Psoas muscle (tissue), 8 donors: ENCODE results near the gene PGPEP1. TPM values are rescaled to one million over a fixed set of nuclear protein-coding genes. Genes with fewer than 3 reads are reported as not detected.

Source experiments
- ATAC-seq, 4 donors: fragments of 200-7000 bp; cut with Tn5 transposase; one replicate each; pipeline ENCODE4 v1.9.1; 2020; ENCODE audit warnings: moderate library complexity in 3 of 4, mild to moderate bottlenecking in 2 of 4
- DNase-seq, 2 donors: peaks; one replicate each; pipeline ENCODE4 v3.0.0-alpha.2; 2020
- H3K27ac ChIP-seq: fragments of 200-600 bp; one replicate; pipeline ENCODE4 v1.8.0; 2022
- H3K27me3 ChIP-seq, 3 donors: fragments of 200-600 bp in 1 of 3; one replicate each; pipeline versions ENCODE4 v1.6.1 to v1.8.0; 2013 to 2022; ENCODE audit warnings: low read length in 2 of 3, mild to moderate bottlenecking in 2 of 3, moderate library complexity in 1 of 3; ENCODE audit not compliant: insufficient read depth in 3 of 3
- H3K36me3 ChIP-seq, 2 donors: fragments of 200-600 bp in 1 of 2; one replicate each; pipeline versions ENCODE4 v1.6.1 to v1.8.0; 2013 to 2022; ENCODE audit warnings: low read depth in 1 of 2, mild to moderate bottlenecking in 1 of 2, moderate library complexity in 1 of 2; ENCODE audit not compliant: insufficient read depth in 1 of 2
- H3K4me1 ChIP-seq: fragments of 200-600 bp; one replicate; pipeline ENCODE4 v1.8.0; 2022
- H3K4me3 ChIP-seq: fragments of 200-600 bp; one replicate; pipeline ENCODE4 v1.8.0; 2022; ENCODE audit warnings: mild to moderate bottlenecking
- H3K9me3 ChIP-seq: fragments of 200-600 bp; one replicate; pipeline ENCODE4 v1.8.0; 2022
- WGBS, 3 donors: extraction: QIAGEN DNeasy Blood & Tissue Kit; methylation state at CpG; one replicate each; pipeline versions ENCODE4 v1.1.6 to v1.1.7; 2013; 5-methylcytosine and 5-hydroxymethylcytosine counted together
- intact Hi-C, 2 donors: fragments of 100-400 bp; cut with DNase I; formaldehyde crosslinking; loops; one replicate each; pipeline versions ENCODE4 v1.11.0 to v1.14.2; 2022
- polyA plus RNA-seq, 3 donors: library from polyadenylated mRNA; stranded (reverse); fragments of 200-250 nt; gene quantifications; one replicate each; pipeline ENCODE4 v1.2.3, GENCODE V29; 2013
- total RNA-seq, 4 donors: library from RNA; stranded (reverse); fragmentation: NEBNext Ultra II Directional in 2 of 4; extraction: Animal tissue kit (Norgen Biotek cat#: 25700) in 2 of 4; gene quantifications; one replicate each; pipeline versions ENCODE4 v1.2.1 to v1.2.4, GENCODE V29; 2021 to 2023
- TF ChIP-seq, protein P1 (sequence below): fragments of 200-600 bp; IDR thresholded peaks from one replicate; pipeline ENCODE4 v1.8.0; 2022; ENCODE audit warnings: antibody characterized with exemption
- donor health status: healthy with polysubstance abuse.
- donor health status: DM: no; HTN: no; CAD: no; lungs with moderate emphysema.
- donor health status: Bipolar disorder and iron deficiency.
- donor health status: healthy.
- donor health status: DM: yes; HTN: yes; CAD: no.
- donor health status: DM: no; HTN: no; CAD: no.
- donor health status: DM: no; HTN: no; CAD: no.
- donor health status: DM: yes; HTN: yes; CAD: no.

PGPEP1 gene
- total and polyA plus RNA-seq, 7 donors, result 8.0 to 47.8 (median 18.3) TPM

DNA sequence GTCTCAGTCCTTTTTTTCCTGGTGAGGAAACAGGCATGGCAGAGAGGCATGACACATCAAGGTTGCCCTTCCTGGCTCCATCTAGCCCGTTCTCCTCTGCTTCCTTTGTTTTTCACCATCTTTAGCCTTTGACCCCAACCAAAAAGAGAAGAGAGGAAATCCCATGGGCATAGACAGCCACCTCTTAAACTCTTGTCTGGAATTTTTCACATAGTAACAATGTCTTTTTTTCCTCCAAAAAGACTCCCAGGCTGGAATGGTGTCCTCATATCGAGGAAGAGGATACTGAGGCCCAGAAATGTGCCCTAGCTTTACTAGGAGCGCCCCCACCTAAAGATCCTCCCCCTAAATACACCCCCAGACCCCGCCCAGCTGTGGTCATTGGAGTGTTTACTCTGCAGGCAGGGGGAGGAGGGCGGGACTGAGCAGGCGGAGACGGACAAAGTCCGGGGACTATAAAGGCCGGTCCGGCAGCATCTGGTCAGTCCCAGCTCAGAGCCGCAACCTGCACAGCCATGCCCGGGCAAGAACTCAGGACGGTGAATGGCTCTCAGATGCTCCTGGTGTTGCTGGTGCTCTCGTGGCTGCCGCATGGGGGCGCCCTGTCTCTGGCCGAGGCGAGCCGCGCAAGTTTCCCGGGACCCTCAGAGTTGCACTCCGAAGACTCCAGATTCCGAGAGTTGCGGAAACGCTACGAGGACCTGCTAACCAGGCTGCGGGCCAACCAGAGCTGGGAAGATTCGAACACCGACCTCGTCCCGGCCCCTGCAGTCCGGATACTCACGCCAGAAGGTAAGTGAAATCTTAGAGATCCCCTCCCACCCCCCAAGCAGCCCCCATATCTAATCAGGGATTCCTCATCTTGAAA lies 45.5 kb downstream of the PGPEP1 start, which contains the start of gene GDF15:
TSS of gene GDF15 (plus strand) at position 484 of the 868 bp plus-strand sequence. CDS start at position 516, 32 bp downstream.
- TF ChIP-seq, protein P1, sequence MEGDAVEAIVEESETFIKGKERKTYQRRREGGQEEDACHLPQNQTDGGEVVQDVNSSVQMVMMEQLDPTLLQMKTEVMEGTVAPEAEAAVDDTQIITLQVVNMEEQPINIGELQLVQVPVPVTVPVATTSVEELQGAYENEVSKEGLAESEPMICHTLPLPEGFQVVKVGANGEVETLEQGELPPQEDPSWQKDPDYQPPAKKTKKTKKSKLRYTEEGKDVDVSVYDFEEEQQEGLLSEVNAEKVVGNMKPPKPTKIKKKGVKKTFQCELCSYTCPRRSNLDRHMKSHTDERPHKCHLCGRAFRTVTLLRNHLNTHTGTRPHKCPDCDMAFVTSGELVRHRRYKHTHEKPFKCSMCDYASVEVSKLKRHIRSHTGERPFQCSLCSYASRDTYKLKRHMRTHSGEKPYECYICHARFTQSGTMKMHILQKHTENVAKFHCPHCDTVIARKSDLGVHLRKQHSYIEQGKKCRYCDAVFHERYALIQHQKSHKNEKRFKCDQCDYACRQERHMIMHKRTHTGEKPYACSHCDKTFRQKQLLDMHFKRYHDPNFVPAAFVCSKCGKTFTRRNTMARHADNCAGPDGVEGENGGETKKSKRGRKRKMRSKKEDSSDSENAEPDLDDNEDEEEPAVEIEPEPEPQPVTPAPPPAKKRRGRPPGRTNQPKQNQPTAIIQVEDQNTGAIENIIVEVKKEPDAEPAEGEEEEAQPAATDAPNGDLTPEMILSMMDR, result peak; percentile 28
- intact Hi-C loops, result no loop called here
- Histone ChIP-seq H3K27ac (no peak within 1 kb of the TSS), H3K36me3 (no peaks in the 10 kb centered on the region), H3K4me1 (peaks cover 8% of the 10 kb centered on the region), H3K27me3 (peaks cover 0 to 6% (median 3%) of the 10 kb centered on the region in 3 donors), H3K4me3 (peak within 1 kb of the TSS; percentile 59), H3K9me3 (no peaks in the 10 kb centered on the region)
- ATAC-seq (peak; percentile 15 to 34 (median 24)), DNase-seq (peak; percentile 59 to 67)
- WGBS, 3 donors, result 31 to 43% (median 32%) methylated on average over 33 of the region's 33 CpGs

- peak overlapping the region; percentile 59 for H3K4me3 ChIP-seq
- intact Hi-C loops, result no loop called here
Measured at GRCh38 chr19:18386543-18387271, 46.3 kb downstream of the PGPEP1 start.

GRCh38 chr19:18388100-18388959 lies 47.9 kb downstream of the PGPEP1 start:
- TF ChIP-seq, protein P1, result peak; percentile 100
- H3K27ac ChIP-seq, result peak overlapping the region; percentile 50
- WGBS, 3 donors, result 7 to 9% (median 9%) methylated on average over 75 to 86 of the region's 86 CpGs
- H3K27me3 ChIP-seq, result peaks cover 0 to 6% (median 3%) of the 10 kb centered on the region in 3 donors
- no peaks in the 10 kb centered on the region for H3K36me3 ChIP-seq
- ATAC-seq, result peak; percentile 91 to 94 (median 92)
- intact Hi-C loops, result loop anchor here (2.0 kb wide), 1 partner anchor 22 kb away; no protein-coding TSS in a partner anchor
- peaks cover 8% of the 10 kb centered on the region for H3K4me1 ChIP-seq
- H3K4me3 ChIP-seq, result peak overlapping the region; percentile 59
- peak; percentile 84 to 92 for DNase-seq
- H3K9me3 ChIP-seq, result no peaks in the 10 kb centered on the region

More at GRCh38 chr19:18386543-18387271, 46.3 kb downstream of the PGPEP1 start:
- no peaks in the 10 kb centered on the region for H3K9me3 ChIP-seq
- no peak overlapping the region for H3K27ac ChIP-seq
- ATAC-seq, result peak in 1 of 4 donors; percentile 15
- TF ChIP-seq, protein P1, result no peak
- no peak for DNase-seq
- 50 to 62% (median 52%) methylated on average over 14 of the region's 14 CpGs for WGBS, 3 donors
- H3K36me3 ChIP-seq, result no peaks in the 10 kb centered on the region
- peaks cover 8% of the 10 kb centered on the region for H3K4me1 ChIP-seq
- peaks cover 0 to 6% (median 3%) of the 10 kb centered on the region in 3 donors for H3K27me3 ChIP-seq
